LNCAP (cell line): ENCODE measurements around the gene KCNG3.

Experiments used
- TF ChIP-seq, protein P1 (sequence below): fragments of 450-650 bp; IDR thresholded peaks from 2 replicates; pipeline ENCODE4 v1.5.1; 2017; ENCODE audit warnings: mild to moderate bottlenecking

Gene KCNG3

DNA sequence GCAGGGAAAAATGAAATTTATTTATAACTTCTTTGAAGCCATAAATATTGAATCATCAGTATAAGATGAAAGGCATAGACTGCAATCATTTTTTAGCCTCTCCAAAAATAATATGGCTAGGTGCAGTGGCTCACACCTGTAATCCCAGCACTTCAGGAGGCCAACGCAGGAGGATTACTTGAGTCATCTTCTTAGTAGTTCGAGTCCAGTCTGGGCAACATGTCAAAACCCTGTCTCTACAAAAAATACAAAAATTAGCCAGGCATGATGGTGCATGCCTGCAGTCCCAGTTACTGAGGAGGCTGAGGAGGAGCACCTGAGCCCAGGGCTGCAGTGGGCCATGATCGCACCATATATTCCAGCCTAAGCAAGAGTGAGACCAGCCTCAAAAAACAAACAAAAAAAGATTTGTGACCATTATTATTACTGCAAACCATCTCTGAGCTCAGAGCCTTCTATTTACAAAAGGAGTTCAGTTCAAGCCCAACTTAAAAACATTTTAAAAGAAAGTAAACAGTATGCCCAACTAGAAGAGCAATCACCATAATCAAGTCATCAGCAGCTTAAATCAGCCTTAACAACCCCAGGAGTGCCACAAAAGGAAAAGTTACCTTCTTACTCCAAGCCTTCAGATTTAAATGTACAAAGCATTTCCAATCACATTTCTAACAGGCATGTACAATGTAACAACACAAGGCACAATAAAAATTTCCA is 37.5 kb downstream of the KCNG3 start:
- TF ChIP-seq, protein P1, sequence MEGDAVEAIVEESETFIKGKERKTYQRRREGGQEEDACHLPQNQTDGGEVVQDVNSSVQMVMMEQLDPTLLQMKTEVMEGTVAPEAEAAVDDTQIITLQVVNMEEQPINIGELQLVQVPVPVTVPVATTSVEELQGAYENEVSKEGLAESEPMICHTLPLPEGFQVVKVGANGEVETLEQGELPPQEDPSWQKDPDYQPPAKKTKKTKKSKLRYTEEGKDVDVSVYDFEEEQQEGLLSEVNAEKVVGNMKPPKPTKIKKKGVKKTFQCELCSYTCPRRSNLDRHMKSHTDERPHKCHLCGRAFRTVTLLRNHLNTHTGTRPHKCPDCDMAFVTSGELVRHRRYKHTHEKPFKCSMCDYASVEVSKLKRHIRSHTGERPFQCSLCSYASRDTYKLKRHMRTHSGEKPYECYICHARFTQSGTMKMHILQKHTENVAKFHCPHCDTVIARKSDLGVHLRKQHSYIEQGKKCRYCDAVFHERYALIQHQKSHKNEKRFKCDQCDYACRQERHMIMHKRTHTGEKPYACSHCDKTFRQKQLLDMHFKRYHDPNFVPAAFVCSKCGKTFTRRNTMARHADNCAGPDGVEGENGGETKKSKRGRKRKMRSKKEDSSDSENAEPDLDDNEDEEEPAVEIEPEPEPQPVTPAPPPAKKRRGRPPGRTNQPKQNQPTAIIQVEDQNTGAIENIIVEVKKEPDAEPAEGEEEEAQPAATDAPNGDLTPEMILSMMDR = no peak

DNA sequence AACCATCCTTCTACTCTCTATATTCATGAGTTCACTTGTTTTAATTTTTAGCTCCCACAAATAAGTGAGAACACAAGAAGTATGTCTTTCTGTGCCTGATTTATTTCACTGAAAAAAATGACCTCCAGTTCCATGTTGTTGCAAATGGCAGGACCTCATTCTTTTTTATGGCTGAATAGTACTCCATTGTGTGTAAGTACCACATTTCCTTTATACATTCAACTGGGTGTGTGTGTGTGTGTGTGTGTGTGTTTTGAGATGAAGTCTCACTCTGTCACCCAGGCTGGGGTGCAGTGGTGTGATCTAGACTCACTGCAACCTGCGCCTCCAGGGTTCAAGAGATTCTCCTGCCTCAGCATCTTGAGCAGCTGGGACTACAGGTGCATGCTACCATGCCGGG is 41.2 kb downstream of the KCNG3 start:
- TF ChIP-seq, protein P1 = no peak

- TF ChIP-seq, protein P1 = no peak
Measured at GRCh38 chr2:42450136-42450535, 43.6 kb downstream of the KCNG3 start.

DNA sequence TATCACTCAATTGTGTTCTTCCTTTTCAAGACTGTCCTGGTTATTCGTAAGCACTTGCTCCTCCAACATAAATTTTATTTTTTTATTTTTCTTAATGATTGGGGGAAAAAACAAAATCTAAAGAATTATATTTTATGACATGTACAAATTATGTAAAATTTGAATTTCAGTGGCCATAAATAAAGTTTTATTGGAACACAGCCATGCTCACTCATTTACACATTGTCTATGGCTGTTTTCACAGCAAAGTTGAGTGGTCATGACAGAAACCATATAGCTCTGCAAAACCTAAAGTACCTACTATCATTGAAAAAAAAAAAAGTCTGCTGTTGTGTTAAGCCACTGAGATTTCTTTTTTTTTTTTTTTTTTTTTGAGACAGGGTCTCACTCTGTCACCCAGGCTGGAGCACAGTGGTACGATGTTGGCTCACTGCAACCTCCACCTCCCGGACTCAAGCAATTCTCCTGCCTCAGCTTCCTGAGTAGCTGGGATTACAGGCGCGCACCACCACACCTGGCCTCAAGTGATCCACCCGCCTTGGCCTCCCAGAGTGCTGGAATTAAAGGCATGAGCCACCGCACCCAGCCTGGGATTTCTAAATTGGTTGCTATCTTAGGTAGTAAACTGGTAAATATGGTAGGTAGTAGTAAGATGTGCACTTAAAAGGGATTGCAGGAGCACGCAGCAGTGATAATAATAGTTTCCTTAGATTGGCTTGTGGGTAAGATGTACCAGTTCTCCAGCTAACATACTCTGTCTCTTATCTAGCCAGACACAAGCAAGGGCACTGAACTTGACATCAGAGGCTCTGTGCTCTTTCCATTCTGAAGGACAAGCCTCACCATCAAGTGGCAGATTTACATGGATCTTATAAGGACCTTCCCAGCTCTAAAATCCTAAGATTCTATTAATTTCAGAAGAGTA is 44.4 kb downstream of the KCNG3 start:
- TF ChIP-seq, protein P1 = no peak

GRCh38 chr2:42448163-42448562 is 45.6 kb downstream of the KCNG3 start:
- TF ChIP-seq, protein P1 = no peak

DNA sequence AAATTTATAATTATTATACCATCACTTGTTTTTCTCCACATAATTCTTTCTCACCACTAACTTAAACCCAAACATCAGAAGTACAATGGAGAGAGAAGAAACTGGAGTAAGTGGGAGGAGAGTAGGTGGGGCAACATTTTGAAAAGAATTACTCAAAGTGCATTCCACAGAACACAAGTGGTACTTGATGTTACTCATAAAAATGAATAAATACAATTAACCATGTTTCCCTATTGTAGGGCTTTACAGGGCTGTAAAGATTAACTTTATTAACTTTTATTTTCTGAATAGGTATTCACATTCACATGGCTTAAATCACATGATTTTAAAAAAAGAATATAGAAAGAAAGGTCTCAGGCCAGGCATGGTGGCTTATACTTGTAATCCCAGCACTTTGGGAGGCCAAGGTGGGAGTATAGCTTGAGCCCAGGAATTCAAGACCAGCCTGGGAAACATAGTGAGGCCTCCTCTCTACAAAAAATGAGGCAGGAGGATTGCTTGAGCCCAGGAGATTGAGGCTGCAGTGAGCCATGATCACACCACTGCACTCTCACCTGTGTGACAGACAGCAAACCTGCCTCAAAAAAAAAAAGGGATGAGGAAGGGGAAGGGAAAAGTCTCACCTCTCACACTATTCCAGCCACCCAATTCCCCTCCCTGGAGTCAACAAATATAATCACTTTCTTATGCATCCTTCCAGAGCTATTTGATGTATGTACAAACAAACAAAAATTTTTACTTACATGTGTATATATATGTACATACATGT is 47.1 kb downstream of the KCNG3 start:
- TF ChIP-seq, protein P1 = no peak

DNA sequence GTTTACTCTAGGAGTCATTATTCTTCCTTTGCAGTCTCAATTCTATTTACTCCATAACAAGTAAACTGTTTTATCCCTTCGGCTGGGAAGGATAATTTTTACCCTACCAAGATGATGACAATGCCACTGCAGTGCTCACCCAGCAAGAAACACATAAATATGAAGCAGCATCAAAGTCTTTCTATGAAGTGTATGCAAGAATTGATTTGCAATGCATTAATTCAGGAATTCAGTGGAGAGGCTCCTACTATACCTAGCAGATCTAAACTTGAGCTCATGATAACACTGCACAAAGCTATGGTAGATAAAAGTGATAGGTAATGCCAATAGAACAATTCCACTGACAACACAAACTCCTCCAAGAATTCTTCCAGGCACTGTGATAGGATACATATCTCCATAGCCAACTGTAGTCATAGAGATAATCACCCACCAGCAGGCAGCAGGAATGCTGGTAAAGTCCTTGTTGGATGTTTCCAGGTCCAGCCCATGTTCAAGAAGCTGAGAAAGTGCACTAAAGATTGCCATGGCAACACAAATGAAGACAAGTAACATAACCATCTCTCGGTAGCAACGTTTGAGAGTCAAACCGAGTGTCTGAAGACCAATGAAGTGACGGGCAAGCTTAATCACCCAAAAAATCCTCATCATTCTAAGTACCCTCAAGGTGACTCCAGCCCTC is 49.9 kb downstream of the KCNG3 start:
- TF ChIP-seq, protein P1 = no peak
